DND-41 (cell line): Measurements from ENCODE around the gene DNAH11.

Experiments
- CTCF ChIP-seq: IDR thresholded peaks from 2 replicates; pipeline ENCODE4 v1.5.1; 2012; ENCODE audit warnings: borderline replicate concordance, low read length, moderate library complexity, mild to moderate bottlenecking; ENCODE audit not compliant: poor library complexity, severe bottlenecking; ENCODE audit errors: extremely low read depth
- EZH2 ChIP-seq: IDR thresholded peaks from 3 replicates; pipeline ENCODE4 v1.6.1; 2012; ENCODE audit warnings: borderline replicate concordance, low read depth, mild to moderate bottlenecking, moderate library complexity, low read length, inconsistent platforms; ENCODE audit not compliant: severe bottlenecking

GRCh38 chr7:21883069-21883468, 340.2 kb downstream of the DNAH11 start:
- no peak for TF ChIP-seq CTCF
- no peak for TF ChIP-seq EZH2
